SJSA1 (cell line): ENCODE results near the gene BMPR1B. TPM values are rescaled to one million over a fixed set of nuclear protein-coding genes. Genes with fewer than 3 reads are reported as not detected.

Source experiments
- DNase-seq, 2 experiments: peaks; one replicate each; pipeline ENCODE4 v3.0.0-alpha.2; 2015 to 2020; ENCODE audit warnings: low spot score in 2 of 2, low read depth in 1 of 2
- H3K27ac ChIP-seq: fragments of 250-450 bp; sonication (Bioruptor Pico); 2 replicates; pipeline ENCODE4 v1.5.1; 2020; ENCODE audit warnings: mild to moderate bottlenecking, moderate library complexity
- H3K27me3 ChIP-seq: fragments of 250-450 bp; sonication (Bioruptor Pico); replicated peaks from 2 replicates; pipeline ENCODE4 v1.5.1; 2020; ENCODE audit warnings: mild to moderate bottlenecking, moderate library complexity
- H3K36me3 ChIP-seq: fragments of 250-450 bp; sonication (Bioruptor Pico); 2 replicates; pipeline ENCODE4 v1.5.1; 2020; ENCODE audit warnings: mild to moderate bottlenecking
- H3K4me1 ChIP-seq: fragments of 250-450 bp; sonication (Bioruptor Pico); replicated peaks from 2 replicates; pipeline ENCODE4 v1.6.1; 2021; ENCODE audit warnings: mild to moderate bottlenecking
- H3K4me3 ChIP-seq: fragments of 250-450 bp; sonication (Bioruptor Pico); 2 replicates; pipeline ENCODE4 v1.5.1; 2020; ENCODE audit warnings: mild to moderate bottlenecking
- H3K9me3 ChIP-seq: fragments of 250-450 bp; sonication (Bioruptor Pico); replicated peaks from 2 replicates; pipeline ENCODE4 v1.5.1; 2020; ENCODE audit warnings: mild to moderate bottlenecking
- total RNA-seq: library from RNA; depleted of rRNA; stranded (reverse); fragments of >200 nt; shearing (Covaris generic); gene quantifications from 2 replicates; pipeline ENCODE4 v1.2.3, GENCODE V29; 2014; rRNA removed

The BMPR1B gene
- 0.03 TPM in 1 of 2 replicates, not detected in the other for total RNA-seq

DNA sequence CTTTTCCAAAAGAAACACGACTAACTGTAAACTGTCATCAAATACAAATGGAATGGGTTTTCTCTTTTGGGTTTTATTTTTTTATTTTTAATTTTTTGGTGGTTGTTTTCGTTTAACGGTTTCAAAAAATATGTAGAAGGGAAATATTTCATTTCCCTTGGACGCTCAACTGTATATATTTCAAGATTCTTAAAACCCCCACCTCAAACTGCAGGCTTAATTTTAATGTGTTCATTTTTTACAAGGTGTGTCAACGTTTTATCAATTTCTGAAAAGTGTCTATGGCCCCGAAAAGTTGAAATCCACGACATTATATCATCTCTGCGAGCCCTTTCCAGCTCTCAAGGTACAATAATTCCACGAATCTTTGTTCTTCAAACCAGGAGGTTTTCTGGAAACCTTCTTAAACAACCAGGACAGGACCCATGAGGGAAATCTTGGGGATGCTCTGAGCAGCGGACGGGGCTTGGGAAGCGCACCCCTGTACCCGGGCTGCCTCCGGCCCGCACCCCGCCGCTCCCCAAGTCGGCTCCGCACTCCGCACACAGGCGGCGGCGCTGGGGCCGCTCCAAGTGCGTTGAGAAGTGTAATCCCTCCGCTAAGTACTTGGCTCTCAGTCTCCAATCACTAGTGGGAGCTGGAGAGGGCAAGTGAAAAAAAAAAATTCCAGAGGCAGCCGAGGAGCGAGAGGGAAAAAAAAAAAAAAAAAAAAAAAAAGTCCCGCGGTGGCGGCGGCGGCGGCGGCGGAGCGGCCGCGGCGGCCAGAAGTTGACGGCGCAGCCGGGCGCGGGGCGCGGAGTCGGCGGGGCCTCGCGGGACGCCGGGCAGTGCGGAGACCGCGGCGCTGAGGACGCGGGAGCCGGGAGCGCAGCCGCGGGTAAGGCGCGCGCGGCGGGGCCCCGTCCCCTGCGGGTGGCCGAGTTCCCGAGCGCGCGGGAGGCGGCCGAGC is at the start of gene BMPR1B:
TSS of gene BMPR1B (plus strand) at position 764 of the 949 bp plus-strand sequence. CDS start 346,470 bp downstream, outside the sequence.
- DNase-seq = peak in 1 of 2 experiments; percentile 39
- no peaks in the 10 kb centered on the region for H3K36me3 ChIP-seq
- no peaks in the 10 kb centered on the region for H3K9me3 ChIP-seq
- peaks cover 12% of the 10 kb centered on the region for H3K4me1 ChIP-seq
- H3K4me3 ChIP-seq = peak within 1 kb of the TSS; percentile 33
- H3K27me3 ChIP-seq = peaks cover 91% of the 10 kb centered on the region
- no peak within 1 kb of the TSS for H3K27ac ChIP-seq

GRCh38 chr4:94711635-94712034 is 46.1 kb upstream of the BMPR1B start:
- no peaks in the 10 kb centered on the region for H3K27me3 ChIP-seq
- no peak overlapping the region for H3K27ac ChIP-seq
- DNase-seq = no peak
- H3K4me3 ChIP-seq = no peak overlapping the region
- H3K9me3 ChIP-seq = no peaks in the 10 kb centered on the region
- H3K4me1 ChIP-seq = peaks cover 6% of the 10 kb centered on the region; the same call in 1 of the 2 replicates
- H3K36me3 ChIP-seq = no peaks in the 10 kb centered on the region

GRCh38 chr4:94714365-94715160 is 43.2 kb upstream of the BMPR1B start:
- no peaks in the 10 kb centered on the region for H3K36me3 ChIP-seq
- H3K27ac ChIP-seq = no peak overlapping the region
- H3K4me3 ChIP-seq = no peak overlapping the region
- peaks cover 6% of the 10 kb centered on the region; the same call in 1 of the 2 replicates for H3K4me1 ChIP-seq
- peak in 1 of 2 experiments; percentile 34 for DNase-seq
- no peaks in the 10 kb centered on the region for H3K27me3 ChIP-seq
- H3K9me3 ChIP-seq = no peaks in the 10 kb centered on the region

GRCh38 chr4:94715726-94716125 is 42.0 kb upstream of the BMPR1B start:
- Histone ChIP-seq H3K4me3 (no peak overlapping the region), H3K36me3 (no peaks in the 10 kb centered on the region), H3K27ac (no peak overlapping the region), H3K4me1 (peaks cover 6% of the 10 kb centered on the region; the same call in 1 of the 2 replicates), H3K9me3 (no peaks in the 10 kb centered on the region), H3K27me3 (no peaks in the 10 kb centered on the region)
- no peak for DNase-seq

DNA sequence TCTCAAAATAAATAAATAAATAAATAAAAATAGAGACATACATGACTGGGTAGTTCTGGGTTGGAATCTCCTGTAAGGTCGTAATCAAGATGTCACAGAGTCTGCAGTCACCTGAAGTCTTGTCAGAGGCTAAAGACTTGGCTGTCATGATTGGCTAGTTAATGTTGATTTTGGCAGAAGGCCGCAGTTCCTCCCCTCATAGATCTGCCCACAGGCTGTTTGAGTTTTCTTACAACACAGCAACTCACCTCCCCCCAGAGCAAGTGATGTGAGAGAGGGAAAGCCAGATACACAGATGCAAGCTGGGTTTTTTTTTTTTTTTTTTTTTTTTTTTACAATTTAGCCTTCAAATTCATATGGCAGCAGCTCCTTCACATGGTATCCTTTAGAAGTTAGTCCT is 36.4 kb upstream of the BMPR1B start:
- H3K27me3 ChIP-seq = no peaks in the 10 kb centered on the region
- H3K27ac ChIP-seq = no peak overlapping the region
- no peaks in the 10 kb centered on the region for H3K9me3 ChIP-seq
- no peaks in the 10 kb centered on the region for H3K4me1 ChIP-seq
- no peaks in the 10 kb centered on the region for H3K36me3 ChIP-seq
- H3K4me3 ChIP-seq = no peak overlapping the region
- DNase-seq = no peak

GRCh38 chr4:94722270-94722669 is 35.5 kb upstream of the BMPR1B start:
- H3K27me3 ChIP-seq = no peaks in the 10 kb centered on the region
- no peaks in the 10 kb centered on the region for H3K9me3 ChIP-seq
- no peak overlapping the region for H3K27ac ChIP-seq
- H3K4me3 ChIP-seq = no peak overlapping the region
- H3K36me3 ChIP-seq = no peaks in the 10 kb centered on the region
- DNase-seq = no peak
- no peaks in the 10 kb centered on the region for H3K4me1 ChIP-seq

- no peaks in the 10 kb centered on the region for H3K9me3 ChIP-seq
- H3K27ac ChIP-seq = no peak overlapping the region
- H3K27me3 ChIP-seq = no peaks in the 10 kb centered on the region
- DNase-seq = no peak
- H3K4me1 ChIP-seq = no peaks in the 10 kb centered on the region
- no peaks in the 10 kb centered on the region for H3K36me3 ChIP-seq
- no peak overlapping the region for H3K4me3 ChIP-seq
Observed at GRCh38 chr4:94722748-94723147, 35.0 kb upstream of the BMPR1B start.

- DNase-seq = no peak
- H3K36me3 ChIP-seq = no peaks in the 10 kb centered on the region
- H3K4me3 ChIP-seq = no peak overlapping the region
Observed at GRCh38 chr4:94724016-94724790, 33.6 kb upstream of the BMPR1B start.

GRCh38 chr4:94726524-94727123 is 31.1 kb upstream of the BMPR1B start:
- no peak for DNase-seq
- no peaks in the 10 kb centered on the region for H3K36me3 ChIP-seq
- H3K4me3 ChIP-seq = no peak overlapping the region
- no peaks in the 10 kb centered on the region for H3K9me3 ChIP-seq
- no peak overlapping the region for H3K27ac ChIP-seq
- H3K27me3 ChIP-seq = no peaks in the 10 kb centered on the region
- no peaks in the 10 kb centered on the region for H3K4me1 ChIP-seq

More at GRCh38 chr4:94724016-94724790, 33.6 kb upstream of the BMPR1B start:
- Histone ChIP-seq H3K27me3 (no peaks in the 10 kb centered on the region), H3K4me1 (no peaks in the 10 kb centered on the region), H3K9me3 (no peaks in the 10 kb centered on the region), H3K27ac (no peak overlapping the region)

- Histone ChIP-seq H3K4me1 (no peaks in the 10 kb centered on the region), H3K9me3 (no peaks in the 10 kb centered on the region), H3K36me3 (no peaks in the 10 kb centered on the region), H3K4me3 (no peak overlapping the region), H3K27me3 (no peaks in the 10 kb centered on the region), H3K27ac (no peak overlapping the region)
- no peak for DNase-seq
Observed at GRCh38 chr4:94728056-94728766, 29.5 kb upstream of the BMPR1B start.

- no peaks in the 10 kb centered on the region for H3K27me3 ChIP-seq
- H3K9me3 ChIP-seq = no peaks in the 10 kb centered on the region
- no peak overlapping the region for H3K27ac ChIP-seq
- no peaks in the 10 kb centered on the region for H3K36me3 ChIP-seq
- no peak for DNase-seq
- H3K4me1 ChIP-seq = no peaks in the 10 kb centered on the region
- no peak overlapping the region for H3K4me3 ChIP-seq
Observed at GRCh38 chr4:94732358-94732698, 25.4 kb upstream of the BMPR1B start.

DNA sequence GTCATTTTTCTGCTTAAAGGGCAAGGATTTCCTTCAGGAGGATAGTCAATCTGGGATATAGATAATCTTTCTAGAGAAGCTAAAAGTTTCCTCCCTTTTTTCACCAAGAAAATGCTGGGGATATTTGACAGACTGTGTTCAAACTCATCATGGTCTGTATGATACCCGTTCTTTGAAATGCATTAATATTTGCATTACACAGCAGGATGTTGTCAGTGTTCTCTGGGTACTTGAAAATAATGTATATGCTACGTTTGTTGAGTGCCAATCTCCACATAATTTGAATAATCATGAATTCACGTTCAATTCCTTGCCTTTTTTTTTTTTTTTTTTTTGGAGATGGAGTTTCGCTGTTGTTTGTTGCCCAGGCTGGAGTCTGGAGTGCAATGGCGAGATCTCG is 18.0 kb upstream of the BMPR1B start:
- H3K9me3 ChIP-seq = no peaks in the 10 kb centered on the region
- DNase-seq = no peak

More for the DNA sequence above, 18.0 kb upstream of the BMPR1B start:
- no peak overlapping the region for H3K27ac ChIP-seq
- peaks cover 7% of the 10 kb centered on the region; the same call in 1 of the 2 replicates for H3K27me3 ChIP-seq
- no peak overlapping the region for H3K4me3 ChIP-seq
- no peaks in the 10 kb centered on the region for H3K4me1 ChIP-seq
- H3K36me3 ChIP-seq = no peaks in the 10 kb centered on the region
